ENCODE results near the gene SNX21. TPM values are rescaled to one million over a fixed set of nuclear protein-coding genes. Genes with fewer than 3 reads are reported as not detected.
"Not testable (repeated sequence)": the region's sequence is repeated elsewhere in the genome, so short reads cannot be mapped to it uniquely, and the experiment has no call there.

The SNX21 gene
- total RNA-seq (109 and 270 TPM in 2 replicates), polyA plus RNA-seq (42.7 and 66.8 TPM in 2 replicates)

DNA sequence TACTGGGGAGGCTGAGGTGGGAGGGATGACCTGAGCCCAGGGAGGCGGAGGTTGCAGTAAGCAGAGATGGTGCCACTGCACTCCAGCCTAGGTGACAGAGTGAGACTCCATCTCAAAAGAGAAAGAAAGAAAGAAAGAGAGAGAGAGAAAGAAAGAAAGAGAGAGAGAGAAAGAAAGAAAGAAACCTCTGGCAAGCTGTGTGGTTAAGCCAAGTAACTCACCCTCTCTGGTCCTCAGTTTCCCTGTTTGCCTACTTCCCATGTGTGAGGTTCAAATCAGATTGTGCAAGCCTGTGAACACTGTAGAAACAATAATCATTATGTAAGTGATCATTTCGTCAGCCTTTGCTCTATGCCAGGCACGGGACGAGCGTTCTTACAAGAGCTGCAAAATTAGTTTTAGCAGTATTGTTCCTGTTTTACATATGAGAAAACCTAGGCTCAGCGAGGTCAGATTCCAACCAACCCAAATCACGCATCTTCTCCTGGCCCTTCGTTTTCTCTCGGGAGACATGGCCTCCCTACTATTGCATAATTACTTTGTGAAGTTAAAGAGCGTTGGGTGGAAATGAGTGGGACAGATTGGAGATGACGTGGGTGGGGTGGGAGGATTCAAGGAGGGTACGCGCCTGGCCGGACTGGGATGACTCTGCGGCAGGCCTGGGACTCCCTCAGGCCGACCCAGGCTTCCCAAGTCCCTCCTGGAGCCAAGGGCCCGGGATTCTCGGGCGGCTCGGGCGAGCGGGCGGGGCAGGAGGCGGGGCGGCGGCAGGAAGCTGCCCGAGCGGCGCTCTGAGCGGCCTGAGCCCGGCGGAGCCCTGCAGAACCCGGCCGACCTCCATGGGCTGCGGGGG, at the start of gene SNX21:
Gene SNX21, plus strand, starts transcription at position 770 of the 853 bp plus-strand sequence. CDS start 121 bp downstream, outside the sequence.
- no peaks in the 10 kb centered on the region for H3K36me3 ChIP-seq
- no peaks in the 10 kb centered on the region for H3K27me3 ChIP-seq
- DNase-seq (ENCODE audit: low read depth in 1 of 2, low spot score in 1 of 2) = peak; percentile 91 to 99
- H3K4me3 ChIP-seq = peak within 1 kb of the TSS; percentile 66
- H3K4me1 ChIP-seq (ENCODE audit: low read depth) = peaks cover 33% of the 10 kb centered on the region
- peak within 1 kb of the TSS; percentile 87 for H3K27ac ChIP-seq
- TF ChIP-seq, protein P1, sequence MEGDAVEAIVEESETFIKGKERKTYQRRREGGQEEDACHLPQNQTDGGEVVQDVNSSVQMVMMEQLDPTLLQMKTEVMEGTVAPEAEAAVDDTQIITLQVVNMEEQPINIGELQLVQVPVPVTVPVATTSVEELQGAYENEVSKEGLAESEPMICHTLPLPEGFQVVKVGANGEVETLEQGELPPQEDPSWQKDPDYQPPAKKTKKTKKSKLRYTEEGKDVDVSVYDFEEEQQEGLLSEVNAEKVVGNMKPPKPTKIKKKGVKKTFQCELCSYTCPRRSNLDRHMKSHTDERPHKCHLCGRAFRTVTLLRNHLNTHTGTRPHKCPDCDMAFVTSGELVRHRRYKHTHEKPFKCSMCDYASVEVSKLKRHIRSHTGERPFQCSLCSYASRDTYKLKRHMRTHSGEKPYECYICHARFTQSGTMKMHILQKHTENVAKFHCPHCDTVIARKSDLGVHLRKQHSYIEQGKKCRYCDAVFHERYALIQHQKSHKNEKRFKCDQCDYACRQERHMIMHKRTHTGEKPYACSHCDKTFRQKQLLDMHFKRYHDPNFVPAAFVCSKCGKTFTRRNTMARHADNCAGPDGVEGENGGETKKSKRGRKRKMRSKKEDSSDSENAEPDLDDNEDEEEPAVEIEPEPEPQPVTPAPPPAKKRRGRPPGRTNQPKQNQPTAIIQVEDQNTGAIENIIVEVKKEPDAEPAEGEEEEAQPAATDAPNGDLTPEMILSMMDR (IDR thresholded peaks at IDR 0.05; ENCODE audit: low read depth, low read length) = no peak
- H3K9me3 ChIP-seq (ENCODE audit: low read depth) = no peaks in the 10 kb centered on the region

DNA sequence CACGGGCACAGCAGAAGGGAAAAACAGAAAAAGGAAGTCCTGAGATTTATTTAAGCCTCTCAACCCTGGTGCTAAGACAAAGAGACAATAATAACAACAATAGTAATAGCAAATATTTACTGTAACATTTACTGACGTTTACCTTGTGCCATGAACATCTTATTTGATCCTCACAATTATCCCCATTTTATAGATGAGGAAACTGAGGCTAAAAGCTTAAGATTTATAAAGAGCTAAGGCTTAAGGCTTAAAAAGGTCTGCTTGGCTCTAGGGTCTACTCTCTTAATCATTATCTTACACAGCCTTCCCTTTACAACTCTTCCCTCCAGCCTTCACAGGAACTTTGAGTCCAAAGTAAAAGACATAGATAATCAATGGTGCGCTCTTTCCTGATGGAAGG, 45.2 kb upstream of the SNX21 start:
- no peak for DNase-seq (ENCODE audit: low read depth in 1 of 2, low spot score in 1 of 2)
- H3K36me3 ChIP-seq = no peaks in the 10 kb centered on the region
- no peaks in the 10 kb centered on the region for H3K9me3 ChIP-seq (ENCODE audit: low read depth)
- H3K27me3 ChIP-seq = no peaks in the 10 kb centered on the region
- TF ChIP-seq, protein P1 (IDR thresholded peaks at IDR 0.05; ENCODE audit: low read depth, low read length) = no peak
- no peak overlapping the region for H3K4me3 ChIP-seq
- H3K27ac ChIP-seq = no peak overlapping the region
- peaks cover 6% of the 10 kb centered on the region for H3K4me1 ChIP-seq (ENCODE audit: low read depth)

- no peak for DNase-seq (ENCODE audit: low read depth in 1 of 2, low spot score in 1 of 2)
- Histone ChIP-seq H3K36me3 (peaks cover 23% of the 10 kb centered on the region), H3K4me3 (peak overlapping the region; percentile 97), H3K27me3 (no peaks in the 10 kb centered on the region), H3K4me1 (ENCODE audit: low read depth) (peaks cover 6% of the 10 kb centered on the region), H3K9me3 (ENCODE audit: low read depth) (no peaks in the 10 kb centered on the region), H3K27ac (peak overlapping the region; percentile 68)
- TF ChIP-seq, protein P1 (IDR thresholded peaks at IDR 0.05; ENCODE audit: low read depth, low read length) = no peak
Observed at GRCh38 chr20:45792317-45793118, 41.1 kb upstream of the SNX21 start.

DNA sequence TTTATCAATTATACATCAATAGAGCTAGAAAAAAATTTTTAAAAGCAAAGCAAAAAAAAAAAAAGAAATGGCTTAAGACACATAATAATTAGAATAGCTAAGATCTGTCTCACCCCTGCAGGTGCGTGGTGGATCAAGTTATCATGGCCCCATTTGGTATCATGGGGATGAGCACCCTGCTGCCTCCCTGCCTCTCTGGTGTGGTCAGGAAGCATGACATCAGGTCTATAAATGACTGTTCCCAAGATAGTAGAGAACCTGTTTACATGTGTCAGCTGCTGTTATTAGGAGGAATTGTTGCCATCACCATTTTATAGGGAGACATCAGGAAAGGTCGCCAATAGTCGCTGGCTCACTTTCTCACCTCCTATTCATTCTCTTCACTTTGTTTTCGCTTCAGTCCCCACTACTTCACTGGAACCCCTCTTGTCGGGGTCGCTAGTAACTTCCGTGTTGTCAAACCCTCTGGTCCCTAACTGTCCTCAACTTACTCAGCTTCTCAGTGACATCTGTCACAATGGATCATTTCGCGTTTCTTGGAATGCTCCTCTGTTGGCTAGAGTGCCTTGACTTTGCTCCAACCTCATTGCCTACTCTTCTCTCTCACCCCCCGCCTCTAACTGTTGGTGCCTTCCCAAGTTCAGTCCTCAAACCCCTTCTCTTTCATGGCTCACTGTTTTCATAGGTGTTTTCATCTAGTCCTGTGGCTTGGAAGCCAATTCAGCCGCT, 37.1 kb upstream of the SNX21 start:
- DNase-seq (ENCODE audit: low read depth in 1 of 2, low spot score in 1 of 2) = no peak
- Histone ChIP-seq H3K9me3 (ENCODE audit: low read depth) (no peaks in the 10 kb centered on the region), H3K27me3 (no peaks in the 10 kb centered on the region), H3K4me3 (no peak overlapping the region), H3K27ac (no peak overlapping the region), H3K4me1 (ENCODE audit: low read depth) (peaks cover 6% of the 10 kb centered on the region), H3K36me3 (peaks cover 27% of the 10 kb centered on the region)
- TF ChIP-seq, protein P1 (IDR thresholded peaks at IDR 0.05; ENCODE audit: low read depth, low read length) = no peak

- H3K36me3 ChIP-seq = peaks cover 33% of the 10 kb centered on the region
- not testable (repeated sequence) for H3K4me1 ChIP-seq (ENCODE audit: low read depth); H3K4me3 ChIP-seq; H3K9me3 ChIP-seq (ENCODE audit: low read depth); H3K27me3 ChIP-seq; H3K27ac ChIP-seq; DNase-seq (ENCODE audit: low read depth in 1 of 2, low spot score in 1 of 2)
Observed at GRCh38 chr20:45797510-45797909, 36.1 kb upstream of the SNX21 start.

DNA sequence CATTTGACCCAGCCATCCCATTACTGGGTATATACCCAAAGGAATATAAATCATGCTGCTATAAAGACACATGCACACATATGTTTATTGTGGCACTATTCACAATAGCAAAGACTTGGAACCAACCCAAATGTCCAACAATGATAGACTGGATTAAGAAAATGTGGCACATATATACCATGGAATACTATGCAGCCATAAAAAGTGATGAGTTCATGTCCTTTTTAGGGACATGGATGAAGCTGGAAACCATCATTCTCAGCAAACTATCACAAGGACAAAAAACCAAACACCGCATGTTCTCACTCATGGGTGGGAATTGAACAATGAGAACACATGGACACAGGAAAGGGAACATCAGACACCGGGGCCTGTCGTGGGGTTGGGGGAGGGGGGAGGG, 35.6 kb upstream of the SNX21 start:
- not testable (repeated sequence) for DNase-seq (ENCODE audit: low read depth in 1 of 2, low spot score in 1 of 2); H3K4me3 ChIP-seq; H3K9me3 ChIP-seq (ENCODE audit: low read depth); H3K27ac ChIP-seq; H3K27me3 ChIP-seq; H3K4me1 ChIP-seq (ENCODE audit: low read depth)
- peaks cover 38% of the 10 kb centered on the region for H3K36me3 ChIP-seq

All from cardiac muscle cell (in vitro differentiated cells and primary cell).